A549 treated with AZD2906 at 1 μM for 4 hours (cell line): ENCODE data around the gene ECHDC1. TPM values are rescaled to one million over a fixed set of nuclear protein-coding genes. Genes with fewer than 3 reads are reported as not detected.

Source experiments
- total RNA-seq: library from RNA; stranded (reverse); fragments of 200-300 nt; extraction: Qiagen RNA extraction; gene quantifications from 5 replicates; pipeline ENCODE4 v1.2.3, GENCODE V29; 2022

ECHDC1 gene, protein sequence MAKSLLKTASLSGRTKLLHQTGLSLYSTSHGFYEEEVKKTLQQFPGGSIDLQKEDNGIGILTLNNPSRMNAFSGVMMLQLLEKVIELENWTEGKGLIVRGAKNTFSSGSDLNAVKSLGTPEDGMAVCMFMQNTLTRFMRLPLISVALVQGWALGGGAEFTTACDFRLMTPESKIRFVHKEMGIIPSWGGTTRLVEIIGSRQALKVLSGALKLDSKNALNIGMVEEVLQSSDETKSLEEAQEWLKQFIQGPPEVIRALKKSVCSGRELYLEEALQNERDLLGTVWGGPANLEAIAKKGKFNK
- total RNA-seq, result 31.3 to 57.7 TPM (median 34.1 TPM) in 5 replicates

DNA sequence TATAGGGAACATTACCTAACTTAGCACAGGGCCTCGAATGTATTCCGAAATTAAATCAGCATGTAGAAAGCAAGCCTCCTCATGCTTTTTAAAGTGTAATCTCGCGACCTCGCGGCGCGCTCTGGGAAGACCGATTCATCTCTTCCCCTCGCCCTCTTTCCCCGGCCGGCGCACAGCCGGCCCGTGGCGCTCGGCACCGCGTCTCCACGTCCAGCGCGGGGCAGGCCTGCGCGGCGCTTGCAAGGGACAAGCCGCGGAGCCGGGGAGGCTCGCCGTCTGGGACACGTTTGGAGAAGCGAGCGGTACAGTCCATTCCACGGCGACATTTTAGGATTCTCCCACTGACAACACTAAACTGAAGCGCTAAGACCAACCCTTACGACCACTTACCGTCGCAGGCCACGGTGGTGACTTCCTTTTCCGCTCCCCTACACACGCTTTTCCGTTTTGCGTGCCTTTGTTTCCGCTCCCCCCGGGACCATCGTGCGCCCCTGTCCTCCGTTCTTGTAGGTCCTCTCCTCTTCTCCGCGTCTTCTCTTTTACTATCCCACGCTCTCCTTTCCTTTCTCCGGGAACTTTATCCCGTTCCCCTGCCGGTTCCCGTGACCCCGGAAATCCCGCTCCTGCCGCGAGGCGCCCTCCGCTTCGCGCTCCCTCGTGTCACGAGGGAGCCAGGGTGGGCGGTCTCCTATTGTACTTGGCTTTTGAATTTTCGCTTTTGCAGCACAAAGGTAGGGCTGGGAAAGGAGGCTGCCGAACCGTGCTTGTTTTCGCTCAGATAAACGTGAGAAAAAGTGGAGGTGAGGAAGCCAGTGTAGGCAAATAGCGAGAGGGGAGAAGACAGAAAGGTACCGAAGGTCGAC lies at the start of gene ECHDC1:
TSS of gene ECHDC1 (minus strand) at position 664 of the 863 bp plus-strand sequence. CDS start 12,581 bp downstream, outside the sequence.

DNA sequence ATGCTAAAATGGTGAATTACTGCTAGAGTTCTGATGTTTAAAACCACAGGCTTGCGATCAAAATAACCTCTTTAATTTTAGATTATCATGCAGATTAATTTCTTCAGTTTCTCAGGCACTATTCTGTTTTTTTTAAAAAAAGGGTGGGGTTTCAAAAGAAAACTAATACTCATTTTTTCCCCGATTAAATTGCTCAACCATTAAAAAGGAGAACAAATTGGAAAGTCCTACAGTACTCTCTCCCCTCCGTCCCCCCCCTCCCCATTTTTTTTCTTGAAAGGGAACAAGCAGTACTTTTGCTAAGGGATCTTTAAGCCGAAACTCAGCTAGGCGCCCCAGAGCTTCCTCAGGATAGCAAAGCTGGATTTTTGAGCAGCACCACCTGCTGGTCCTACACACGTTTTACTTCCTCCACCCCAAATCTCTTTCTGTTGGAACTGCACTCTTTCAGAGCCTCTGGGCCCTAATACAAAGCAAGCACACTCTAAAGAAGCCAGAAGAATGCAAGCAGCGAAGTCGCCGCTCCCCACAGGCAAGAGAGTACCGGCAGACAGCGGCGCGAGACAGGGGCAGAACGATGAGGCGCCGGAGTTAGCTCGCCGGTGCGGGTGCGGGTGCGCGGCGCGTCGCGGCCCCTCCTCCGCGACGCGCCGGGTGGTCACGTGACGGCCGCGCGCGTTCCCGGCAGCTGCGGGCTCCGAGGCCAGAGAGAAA lies 77.1 kb downstream of the ECHDC1 start, which contains the start of gene RNF146:
TSS of gene RNF146 (plus strand) at position 687 of the 714 bp plus-strand sequence. CDS start 13,475 bp downstream, outside the sequence.

Other genes starting within 250 kb of the ECHDC1 start
- 59.5 to 80.5 TPM (median 63.8 TPM) in 5 replicates for gene RSPO3, start 224.9 kb downstream of the ECHDC1 start, total RNA-seq
- gene RNF146, start 76.7 kb downstream of the ECHDC1 start, total RNA-seq, result 10.2 to 12.2 TPM (median 10.9 TPM) in 5 replicates
- gene KIAA0408, start 115.8 kb upstream of the ECHDC1 start, total RNA-seq, result 5.1 to 5.8 TPM (median 5.6 TPM) in 5 replicates
- gene C6orf58, start 233.6 kb upstream of the ECHDC1 start, total RNA-seq, result 0.07 to 0.18 TPM (median 0.13 TPM) in 5 replicates